ENCODE measurements around the gene GDI2.
A peak's percentile ranks its signal among the peaks of the same experiment; 100 is the strongest.
"Not testable (repeated sequence)": the region's sequence is repeated elsewhere in the genome, so short reads cannot be mapped to it uniquely, and the experiment has no call there.

Gene GDI2

GRCh38 chr10:5813341-5814109 lies at the start of gene GDI2:
Gene GDI2, minus strand, starts transcription at chr10:5813434. Its CDS starts 176 bp downstream, at chr10:5813258.
- peak; percentile 70 to 97 (median 92) for DNase-seq

DNA sequence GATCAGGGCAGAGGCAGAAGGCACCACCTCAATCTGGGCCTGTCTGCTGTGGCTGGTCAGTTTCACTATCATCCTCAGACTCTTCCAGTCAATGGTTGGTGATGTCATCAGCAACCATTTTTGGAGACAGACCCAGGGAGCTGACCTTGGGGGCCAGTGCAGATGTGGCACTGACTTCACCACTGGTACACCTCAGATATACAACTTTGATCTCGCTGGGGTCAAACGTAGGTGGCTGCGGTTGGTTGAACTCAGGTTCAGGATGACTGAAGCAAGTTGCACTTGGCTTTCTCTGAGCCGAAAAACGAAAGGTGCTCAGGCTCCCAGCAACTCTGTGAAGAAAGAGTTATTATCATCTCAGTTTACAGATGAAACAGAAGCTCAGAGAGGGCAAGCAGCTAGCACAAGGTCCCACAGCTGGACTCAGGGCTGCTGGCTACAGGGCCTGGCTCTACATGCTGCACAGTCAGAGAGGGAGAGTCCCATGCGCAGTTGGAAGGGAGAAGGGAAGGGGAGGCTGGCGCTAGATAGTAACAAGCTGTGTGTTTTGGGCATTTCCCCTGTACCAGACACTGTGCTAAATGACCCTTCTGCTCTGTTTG lies 49.2 kb upstream of the GDI2 start:
- no peak for DNase-seq

GRCh38 chr10:5860066-5860465 lies 46.8 kb upstream of the GDI2 start:
- peak in 5 of 51 donors; percentile 5 to 31 (median 15) for DNase-seq

DNA sequence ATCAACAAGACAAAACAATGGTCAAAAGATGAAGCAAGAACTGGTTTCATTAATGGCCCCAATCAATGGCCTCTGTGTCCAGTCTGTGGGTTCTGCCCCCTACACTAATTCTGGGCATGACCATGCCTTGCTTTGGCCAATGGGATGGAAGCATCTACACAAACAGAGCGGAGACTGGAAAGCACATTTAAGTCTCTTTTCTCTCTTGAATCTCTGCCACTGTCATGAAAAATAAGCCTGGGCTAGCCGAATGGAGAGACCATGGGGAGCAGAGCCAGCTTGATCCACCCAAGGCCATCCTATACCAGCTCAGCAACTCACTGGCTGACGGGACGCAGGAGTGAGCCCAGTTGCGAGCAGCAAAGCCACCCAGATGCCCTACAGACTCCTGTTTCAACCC lies 45.6 kb upstream of the GDI2 start:
- peak in 35 of 51 donors; percentile 4 to 85 (median 44) for DNase-seq

- no peak for DNase-seq
Observed at GRCh38 chr10:5856701-5857004, 43.4 kb upstream of the GDI2 start.

DNA sequence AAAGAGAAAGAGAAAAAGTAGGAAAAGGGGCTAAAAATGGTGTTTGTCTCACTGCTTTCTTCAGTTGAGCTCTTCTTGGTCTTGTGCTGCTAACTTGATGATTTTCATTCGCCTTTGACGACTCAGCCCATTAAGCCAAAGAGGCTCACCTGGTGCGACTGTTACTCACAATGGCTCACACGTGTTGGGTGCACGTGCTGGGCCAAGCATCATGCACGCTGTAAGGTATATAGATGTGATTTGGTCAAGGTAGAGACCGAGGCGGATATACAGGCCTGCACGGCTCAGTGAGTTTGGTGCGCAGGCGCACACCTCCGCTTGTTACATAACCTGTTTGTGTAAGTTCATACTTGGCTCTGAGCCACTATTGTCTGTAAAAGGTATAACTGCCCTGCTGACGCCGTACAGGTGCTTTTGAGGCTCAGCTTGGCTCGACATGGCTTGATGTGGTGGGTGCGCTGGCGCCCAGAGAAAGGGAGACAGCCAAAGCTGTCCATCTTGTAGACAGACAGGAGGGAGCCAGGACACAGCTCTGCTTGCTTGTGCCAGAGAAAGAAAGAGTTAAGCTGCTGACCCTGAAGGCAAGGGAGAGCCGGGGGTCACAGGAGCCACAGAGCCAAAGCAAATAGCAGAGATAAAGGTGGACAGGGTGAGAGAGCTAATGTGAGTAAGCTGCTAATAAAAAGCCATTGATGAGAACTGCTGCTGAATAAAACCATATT lies 42.9 kb upstream of the GDI2 start:
- DNase-seq: no peak

GRCh38 chr10:5854131-5854475 lies 40.9 kb upstream of the GDI2 start:
- no peak for DNase-seq

DNA sequence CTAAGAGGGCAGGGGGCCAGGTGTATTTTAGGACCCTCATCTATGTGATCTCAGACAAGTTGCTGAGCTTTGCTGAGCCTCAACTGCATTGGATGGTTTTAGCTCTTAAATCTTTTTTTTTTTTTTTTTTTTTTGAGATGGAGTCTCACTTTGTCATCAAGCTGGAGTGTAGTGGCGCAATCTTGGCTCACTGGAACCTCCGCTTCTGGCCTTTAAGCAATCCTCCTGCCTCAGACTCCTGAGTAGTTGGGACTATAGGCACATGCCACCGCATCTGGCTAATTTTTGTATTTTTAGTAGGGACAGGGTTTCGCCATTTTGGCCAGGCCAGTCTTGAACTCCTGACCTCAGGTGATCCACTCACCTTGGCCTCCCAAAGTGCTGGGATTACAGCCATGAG lies 33.4 kb upstream of the GDI2 start:
- not testable (repeated sequence) for DNase-seq

- DNase-seq: no peak
Observed at GRCh38 chr10:5844345-5845055, 31.3 kb upstream of the GDI2 start.

DNA sequence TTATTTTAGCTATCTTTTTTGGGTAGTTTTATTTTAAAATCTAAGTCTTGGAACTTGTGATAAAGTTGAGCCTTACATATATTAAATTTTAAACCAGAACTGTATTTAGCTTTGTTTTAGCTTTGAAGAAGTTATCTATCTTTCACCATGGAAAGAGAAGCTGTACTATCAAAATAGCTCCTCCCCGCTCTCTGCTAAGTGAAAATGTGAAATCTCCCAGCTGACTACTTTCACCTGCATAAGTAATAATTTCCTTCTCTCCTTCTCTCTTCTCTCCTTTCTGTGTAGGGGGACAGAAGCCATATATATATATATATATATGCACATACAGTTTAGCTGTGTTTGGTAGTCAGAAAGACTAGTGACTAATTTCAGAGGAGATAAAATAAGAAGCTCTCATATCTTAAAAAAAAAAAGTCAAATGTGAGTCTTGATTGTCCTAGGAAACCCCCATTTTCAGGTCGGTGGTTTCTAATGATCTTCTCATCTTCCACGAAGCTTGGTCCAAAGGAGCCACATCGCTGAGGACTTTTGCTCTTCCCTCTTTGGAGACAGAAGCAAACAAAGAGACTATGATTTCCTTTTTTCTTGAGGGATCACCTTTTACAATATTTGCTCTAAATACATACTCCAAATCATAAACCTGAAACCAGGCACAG lies 30.6 kb upstream of the GDI2 start:
- no peak for DNase-seq

DNA sequence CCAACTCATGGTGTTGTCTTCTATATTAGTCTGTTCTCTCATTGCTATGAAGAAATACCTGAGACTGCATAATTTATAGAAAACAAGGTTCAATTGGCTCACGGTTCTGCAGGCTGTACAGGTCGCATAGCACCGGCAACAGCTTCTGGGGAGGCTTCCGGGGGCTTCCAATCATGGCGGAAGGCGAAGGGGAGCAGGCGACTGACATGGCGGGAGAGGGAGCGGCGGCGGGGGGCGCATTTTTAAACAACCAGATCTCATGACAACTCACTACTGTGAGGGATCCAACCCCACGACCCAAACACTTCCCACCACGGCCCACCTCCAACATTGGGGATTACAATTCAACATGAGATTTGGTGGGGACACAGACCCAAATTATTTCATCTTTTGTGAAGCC lies 28.7 kb upstream of the GDI2 start:
- no peak for DNase-seq

GRCh38 chr10:5840314-5841307 lies 27.4 kb upstream of the GDI2 start:
- DNase-seq: peak in 45 of 51 donors; percentile 4 to 74 (median 45)

DNA sequence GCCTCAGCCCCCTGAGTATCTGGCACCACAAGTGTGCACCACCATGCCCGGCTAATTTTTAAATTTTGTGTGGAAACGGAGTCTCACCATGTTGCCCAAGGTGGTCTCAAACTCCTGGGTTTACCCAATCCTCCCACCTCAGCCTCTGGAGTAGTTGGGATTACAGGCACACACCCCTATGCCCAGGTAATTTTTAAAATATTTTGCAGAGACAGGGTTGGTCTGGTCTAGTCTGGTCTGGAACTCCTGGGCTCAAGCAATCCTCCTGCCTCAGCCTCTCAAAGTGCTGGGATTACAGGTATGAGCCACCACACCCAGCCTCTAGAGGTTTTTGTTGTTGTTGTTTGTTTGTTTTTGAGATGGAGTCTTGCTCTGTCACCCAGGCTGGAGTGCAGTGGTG lies 22.9 kb upstream of the GDI2 start:
- DNase-seq: not testable (repeated sequence)

- DNase-seq: no peak
Observed at GRCh38 chr10:5835446-5836095, 22.3 kb upstream of the GDI2 start.

- DNase-seq: no peak
Observed at GRCh38 chr10:5833814-5834213, 20.6 kb upstream of the GDI2 start.

DNA sequence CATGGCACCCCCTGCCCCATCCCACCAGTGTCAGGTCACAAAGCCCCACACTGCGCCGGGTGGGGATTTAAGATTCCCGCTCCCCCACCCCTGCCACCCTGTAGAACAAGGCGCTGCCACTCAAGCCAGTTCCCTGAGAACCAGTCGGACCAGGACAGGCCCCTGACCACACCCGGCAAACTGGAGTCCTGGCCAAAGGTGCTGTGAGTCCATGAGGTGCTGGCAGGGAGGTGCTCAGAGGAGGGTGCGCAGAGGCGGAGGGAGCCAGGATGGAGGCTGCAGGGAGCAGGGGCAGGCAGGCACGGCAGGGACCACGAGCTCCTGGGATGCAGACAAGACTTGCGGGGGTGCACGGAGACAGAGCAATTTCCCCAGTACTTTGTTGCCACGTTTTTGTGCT lies 19.7 kb upstream of the GDI2 start:
- no peak for DNase-seq

- DNase-seq: no peak
Observed at GRCh38 chr10:5831446-5831782, 18.2 kb upstream of the GDI2 start.

DNA sequence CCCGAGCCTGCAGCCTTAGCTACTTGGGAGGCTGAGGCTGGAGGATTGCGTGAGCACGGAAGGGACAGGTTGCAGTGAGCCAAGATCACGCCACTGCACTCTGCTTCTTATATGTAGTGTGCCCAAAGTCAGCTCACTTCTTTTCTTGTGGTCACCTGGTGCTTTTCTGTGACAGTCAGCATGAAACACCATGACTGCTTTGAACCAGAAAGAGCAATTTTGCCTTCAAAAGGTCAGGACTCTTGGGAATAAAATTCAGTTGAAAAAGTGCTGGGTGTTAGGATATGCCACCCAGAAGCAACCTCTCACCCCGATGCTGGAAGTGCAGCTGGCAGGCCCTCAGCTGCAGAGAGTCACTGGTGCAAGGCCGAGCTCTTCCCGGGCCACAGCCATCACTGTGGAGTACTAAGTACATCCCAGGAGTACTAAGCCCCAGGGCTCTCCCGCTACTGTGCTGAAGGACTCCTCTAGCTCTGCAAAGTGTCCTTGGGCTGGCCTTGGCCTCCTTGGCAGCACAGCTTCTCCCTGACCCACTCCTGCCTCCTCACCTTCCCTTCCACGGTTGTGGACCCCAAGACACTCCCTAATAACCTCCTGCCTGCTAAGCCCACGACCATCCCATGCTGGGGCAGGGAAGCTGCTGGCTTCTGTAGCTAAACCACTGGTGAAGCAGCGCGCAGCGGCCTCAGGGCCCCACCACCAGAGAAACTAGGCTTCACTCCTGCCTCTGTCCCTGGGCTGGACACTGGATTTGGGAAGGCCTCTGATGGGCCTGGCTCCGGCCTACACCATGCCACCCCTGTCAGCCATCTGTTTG lies 17.6 kb upstream of the GDI2 start:
- no peak for DNase-seq

DNA sequence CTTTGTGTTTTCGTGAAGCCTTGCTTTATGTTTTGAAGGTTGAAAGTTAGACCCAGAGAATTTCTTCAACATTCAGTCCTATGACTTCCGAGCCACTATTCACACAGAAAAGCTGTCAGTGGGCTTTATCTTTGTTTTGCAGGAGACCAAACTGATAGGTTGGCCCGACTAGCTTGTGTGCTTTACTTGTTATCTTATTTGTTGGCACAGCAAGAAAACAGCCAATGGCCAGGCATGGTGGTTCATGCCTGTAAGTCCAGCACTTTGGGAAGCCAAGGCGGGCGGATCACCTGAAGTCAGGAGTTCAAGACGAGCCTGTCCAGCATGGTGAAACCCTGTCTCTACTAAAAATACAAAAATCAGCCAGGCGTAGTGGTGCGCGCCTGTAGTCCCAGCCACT lies 16.0 kb upstream of the GDI2 start:
- no peak for DNase-seq

Data from hypothalamus (tissue), 51 donors.